ENCODE measurements around the gene IQSEC1. TPM values are rescaled to one million over a fixed set of nuclear protein-coding genes. Genes with fewer than 3 reads are reported as not detected.

Gene IQSEC1
- total and polyA plus RNA-seq, 2 experiments from 2014 or later: 8.0 to 51.9 TPM

DNA sequence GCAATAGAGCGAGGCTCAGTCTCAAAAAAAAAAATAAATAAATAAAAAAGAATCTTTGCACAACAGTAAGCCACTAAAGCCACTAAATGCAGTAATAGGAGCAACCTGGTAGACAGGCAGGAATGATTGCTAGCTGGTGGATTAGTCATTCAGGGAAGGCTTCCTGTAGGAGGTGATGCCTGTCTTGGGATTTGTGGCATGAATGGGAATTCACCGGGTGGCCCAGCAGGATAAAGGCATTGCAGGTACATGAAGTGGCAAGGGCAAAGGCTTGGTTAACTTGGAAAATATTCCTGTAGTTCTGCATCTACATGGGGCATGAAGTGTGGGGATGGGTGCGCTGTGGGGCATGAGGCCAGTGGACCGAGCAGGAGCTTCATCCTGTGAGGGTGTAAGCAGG is 94.5 kb downstream of the IQSEC1 start (continued):
- TF ChIP-seq, protein P1, sequence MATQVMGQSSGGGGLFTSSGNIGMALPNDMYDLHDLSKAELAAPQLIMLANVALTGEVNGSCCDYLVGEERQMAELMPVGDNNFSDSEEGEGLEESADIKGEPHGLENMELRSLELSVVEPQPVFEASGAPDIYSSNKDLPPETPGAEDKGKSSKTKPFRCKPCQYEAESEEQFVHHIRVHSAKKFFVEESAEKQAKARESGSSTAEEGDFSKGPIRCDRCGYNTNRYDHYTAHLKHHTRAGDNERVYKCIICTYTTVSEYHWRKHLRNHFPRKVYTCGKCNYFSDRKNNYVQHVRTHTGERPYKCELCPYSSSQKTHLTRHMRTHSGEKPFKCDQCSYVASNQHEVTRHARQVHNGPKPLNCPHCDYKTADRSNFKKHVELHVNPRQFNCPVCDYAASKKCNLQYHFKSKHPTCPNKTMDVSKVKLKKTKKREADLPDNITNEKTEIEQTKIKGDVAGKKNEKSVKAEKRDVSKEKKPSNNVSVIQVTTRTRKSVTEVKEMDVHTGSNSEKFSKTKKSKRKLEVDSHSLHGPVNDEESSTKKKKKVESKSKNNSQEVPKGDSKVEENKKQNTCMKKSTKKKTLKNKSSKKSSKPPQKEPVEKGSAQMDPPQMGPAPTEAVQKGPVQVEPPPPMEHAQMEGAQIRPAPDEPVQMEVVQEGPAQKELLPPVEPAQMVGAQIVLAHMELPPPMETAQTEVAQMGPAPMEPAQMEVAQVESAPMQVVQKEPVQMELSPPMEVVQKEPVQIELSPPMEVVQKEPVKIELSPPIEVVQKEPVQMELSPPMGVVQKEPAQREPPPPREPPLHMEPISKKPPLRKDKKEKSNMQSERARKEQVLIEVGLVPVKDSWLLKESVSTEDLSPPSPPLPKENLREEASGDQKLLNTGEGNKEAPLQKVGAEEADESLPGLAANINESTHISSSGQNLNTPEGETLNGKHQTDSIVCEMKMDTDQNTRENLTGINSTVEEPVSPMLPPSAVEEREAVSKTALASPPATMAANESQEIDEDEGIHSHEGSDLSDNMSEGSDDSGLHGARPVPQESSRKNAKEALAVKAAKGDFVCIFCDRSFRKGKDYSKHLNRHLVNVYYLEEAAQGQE (IDR thresholded peaks at IDR 0.05; ENCODE audit: unreplicated experiment): no peak

DNA sequence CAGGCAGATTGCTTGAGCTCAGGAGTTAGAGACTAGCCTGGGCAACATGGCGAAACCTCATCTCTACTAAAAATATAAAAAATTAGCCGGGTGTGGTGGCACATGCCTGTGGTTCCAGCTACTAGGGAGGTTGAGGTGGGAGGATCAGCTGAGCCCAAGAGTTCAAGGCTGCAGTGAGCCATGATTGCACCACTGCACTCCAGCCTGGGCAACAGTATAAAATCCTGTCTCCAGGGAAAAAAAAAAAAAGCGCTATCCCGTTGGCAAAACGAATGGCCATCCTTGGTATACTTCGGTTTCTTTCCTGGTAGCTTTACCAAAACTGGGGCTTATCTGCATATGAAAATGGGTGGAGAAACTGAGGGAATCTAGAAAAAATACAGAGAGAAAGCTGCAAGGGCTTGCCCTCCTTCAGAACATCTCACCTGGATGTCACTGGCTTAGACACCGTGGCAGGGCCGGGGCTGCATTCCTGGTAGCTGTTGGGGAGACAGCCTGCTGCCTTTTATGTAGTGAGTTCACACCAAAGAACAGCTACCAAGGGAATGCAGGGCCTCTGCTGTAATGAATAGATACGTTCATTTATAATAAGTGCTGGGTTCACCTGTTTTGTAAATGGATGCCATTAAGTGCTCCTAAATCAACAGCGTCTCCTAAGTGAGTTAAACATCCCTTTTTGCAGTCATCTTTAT is 96.0 kb downstream of the IQSEC1 start:
- peaks cover 6% of the 10 kb centered on the region for H3K27me3 Mint-ChIP-seq (ENCODE audit: insufficient read depth, low read depth, poor library complexity)
- DNase-seq (ENCODE audit: low spot score) (peak; percentile 32), ATAC-seq (peak; percentile 35)
- no peak overlapping the region for H3K4me3 ChIP-seq
- H3K79me2 ChIP-seq (replicated peaks; ENCODE audit: insufficient read depth): no peaks in the 10 kb centered on the region
- H3K4me1 Mint-ChIP-seq: peaks cover 44% of the 10 kb centered on the region
- H3K4me2 ChIP-seq: no peak overlapping the region
- H3K4me3 Mint-ChIP-seq: no peak overlapping the region
- H3F3A ChIP-seq (replicated peaks; ENCODE audit: low read depth): no peaks in the 10 kb centered on the region
- H3K27me3 ChIP-seq (ENCODE audit: insufficient read depth): no peaks in the 10 kb centered on the region
- no peak overlapping the region for H3K27ac ChIP-seq (ENCODE audit: low read depth)
- no peaks in the 10 kb centered on the region for H4K20me1 ChIP-seq (replicated peaks; ENCODE audit: insufficient read depth)
- H3K36me3 Mint-ChIP-seq (ENCODE audit: low read depth): no peaks in the 10 kb centered on the region
- H3K27ac Mint-ChIP-seq: peak overlapping the region; percentile 44; the same call in 1 of the 2 replicates
- no peaks in the 10 kb centered on the region for H3K36me3 ChIP-seq (ENCODE audit: insufficient read depth)
- no peak overlapping the region for H2AFZ ChIP-seq
- H3K9me3 Mint-ChIP-seq: no peaks in the 10 kb centered on the region
- peaks cover 29% of the 10 kb centered on the region for H3K4me1 ChIP-seq (ENCODE audit: insufficient read depth)
- H3K9me2 ChIP-seq (ENCODE audit: insufficient read depth): no peaks in the 10 kb centered on the region
- TF ChIP-seq NANOG (IDR thresholded peaks at IDR 0.05; ENCODE audit: borderline replicate concordance) (no peak), STAT1 (IDR thresholded peaks at IDR 0.05; ENCODE audit: unreplicated experiment) (no peak), POLR2AphosphoS5 (IDR thresholded peaks at IDR 0.05; ENCODE audit: low read depth) (no peak), EZH2phosphoT487 (IDR thresholded peaks at IDR 0.05; ENCODE audit: unreplicated experiment) (no peak), EZH2 (IDR thresholded peaks at IDR 0.05; ENCODE audit: low read depth, unreplicated experiment) (no peak)
- TF ChIP-seq, protein P2, sequence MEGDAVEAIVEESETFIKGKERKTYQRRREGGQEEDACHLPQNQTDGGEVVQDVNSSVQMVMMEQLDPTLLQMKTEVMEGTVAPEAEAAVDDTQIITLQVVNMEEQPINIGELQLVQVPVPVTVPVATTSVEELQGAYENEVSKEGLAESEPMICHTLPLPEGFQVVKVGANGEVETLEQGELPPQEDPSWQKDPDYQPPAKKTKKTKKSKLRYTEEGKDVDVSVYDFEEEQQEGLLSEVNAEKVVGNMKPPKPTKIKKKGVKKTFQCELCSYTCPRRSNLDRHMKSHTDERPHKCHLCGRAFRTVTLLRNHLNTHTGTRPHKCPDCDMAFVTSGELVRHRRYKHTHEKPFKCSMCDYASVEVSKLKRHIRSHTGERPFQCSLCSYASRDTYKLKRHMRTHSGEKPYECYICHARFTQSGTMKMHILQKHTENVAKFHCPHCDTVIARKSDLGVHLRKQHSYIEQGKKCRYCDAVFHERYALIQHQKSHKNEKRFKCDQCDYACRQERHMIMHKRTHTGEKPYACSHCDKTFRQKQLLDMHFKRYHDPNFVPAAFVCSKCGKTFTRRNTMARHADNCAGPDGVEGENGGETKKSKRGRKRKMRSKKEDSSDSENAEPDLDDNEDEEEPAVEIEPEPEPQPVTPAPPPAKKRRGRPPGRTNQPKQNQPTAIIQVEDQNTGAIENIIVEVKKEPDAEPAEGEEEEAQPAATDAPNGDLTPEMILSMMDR (conservative IDR thresholded peaks at IDR 0.05; ENCODE audit: low read depth in 2 of 2): no peak
- TF ChIP-seq, protein P1 (IDR thresholded peaks at IDR 0.05; ENCODE audit: unreplicated experiment): no peak
- TF ChIP-seq, protein P3, sequence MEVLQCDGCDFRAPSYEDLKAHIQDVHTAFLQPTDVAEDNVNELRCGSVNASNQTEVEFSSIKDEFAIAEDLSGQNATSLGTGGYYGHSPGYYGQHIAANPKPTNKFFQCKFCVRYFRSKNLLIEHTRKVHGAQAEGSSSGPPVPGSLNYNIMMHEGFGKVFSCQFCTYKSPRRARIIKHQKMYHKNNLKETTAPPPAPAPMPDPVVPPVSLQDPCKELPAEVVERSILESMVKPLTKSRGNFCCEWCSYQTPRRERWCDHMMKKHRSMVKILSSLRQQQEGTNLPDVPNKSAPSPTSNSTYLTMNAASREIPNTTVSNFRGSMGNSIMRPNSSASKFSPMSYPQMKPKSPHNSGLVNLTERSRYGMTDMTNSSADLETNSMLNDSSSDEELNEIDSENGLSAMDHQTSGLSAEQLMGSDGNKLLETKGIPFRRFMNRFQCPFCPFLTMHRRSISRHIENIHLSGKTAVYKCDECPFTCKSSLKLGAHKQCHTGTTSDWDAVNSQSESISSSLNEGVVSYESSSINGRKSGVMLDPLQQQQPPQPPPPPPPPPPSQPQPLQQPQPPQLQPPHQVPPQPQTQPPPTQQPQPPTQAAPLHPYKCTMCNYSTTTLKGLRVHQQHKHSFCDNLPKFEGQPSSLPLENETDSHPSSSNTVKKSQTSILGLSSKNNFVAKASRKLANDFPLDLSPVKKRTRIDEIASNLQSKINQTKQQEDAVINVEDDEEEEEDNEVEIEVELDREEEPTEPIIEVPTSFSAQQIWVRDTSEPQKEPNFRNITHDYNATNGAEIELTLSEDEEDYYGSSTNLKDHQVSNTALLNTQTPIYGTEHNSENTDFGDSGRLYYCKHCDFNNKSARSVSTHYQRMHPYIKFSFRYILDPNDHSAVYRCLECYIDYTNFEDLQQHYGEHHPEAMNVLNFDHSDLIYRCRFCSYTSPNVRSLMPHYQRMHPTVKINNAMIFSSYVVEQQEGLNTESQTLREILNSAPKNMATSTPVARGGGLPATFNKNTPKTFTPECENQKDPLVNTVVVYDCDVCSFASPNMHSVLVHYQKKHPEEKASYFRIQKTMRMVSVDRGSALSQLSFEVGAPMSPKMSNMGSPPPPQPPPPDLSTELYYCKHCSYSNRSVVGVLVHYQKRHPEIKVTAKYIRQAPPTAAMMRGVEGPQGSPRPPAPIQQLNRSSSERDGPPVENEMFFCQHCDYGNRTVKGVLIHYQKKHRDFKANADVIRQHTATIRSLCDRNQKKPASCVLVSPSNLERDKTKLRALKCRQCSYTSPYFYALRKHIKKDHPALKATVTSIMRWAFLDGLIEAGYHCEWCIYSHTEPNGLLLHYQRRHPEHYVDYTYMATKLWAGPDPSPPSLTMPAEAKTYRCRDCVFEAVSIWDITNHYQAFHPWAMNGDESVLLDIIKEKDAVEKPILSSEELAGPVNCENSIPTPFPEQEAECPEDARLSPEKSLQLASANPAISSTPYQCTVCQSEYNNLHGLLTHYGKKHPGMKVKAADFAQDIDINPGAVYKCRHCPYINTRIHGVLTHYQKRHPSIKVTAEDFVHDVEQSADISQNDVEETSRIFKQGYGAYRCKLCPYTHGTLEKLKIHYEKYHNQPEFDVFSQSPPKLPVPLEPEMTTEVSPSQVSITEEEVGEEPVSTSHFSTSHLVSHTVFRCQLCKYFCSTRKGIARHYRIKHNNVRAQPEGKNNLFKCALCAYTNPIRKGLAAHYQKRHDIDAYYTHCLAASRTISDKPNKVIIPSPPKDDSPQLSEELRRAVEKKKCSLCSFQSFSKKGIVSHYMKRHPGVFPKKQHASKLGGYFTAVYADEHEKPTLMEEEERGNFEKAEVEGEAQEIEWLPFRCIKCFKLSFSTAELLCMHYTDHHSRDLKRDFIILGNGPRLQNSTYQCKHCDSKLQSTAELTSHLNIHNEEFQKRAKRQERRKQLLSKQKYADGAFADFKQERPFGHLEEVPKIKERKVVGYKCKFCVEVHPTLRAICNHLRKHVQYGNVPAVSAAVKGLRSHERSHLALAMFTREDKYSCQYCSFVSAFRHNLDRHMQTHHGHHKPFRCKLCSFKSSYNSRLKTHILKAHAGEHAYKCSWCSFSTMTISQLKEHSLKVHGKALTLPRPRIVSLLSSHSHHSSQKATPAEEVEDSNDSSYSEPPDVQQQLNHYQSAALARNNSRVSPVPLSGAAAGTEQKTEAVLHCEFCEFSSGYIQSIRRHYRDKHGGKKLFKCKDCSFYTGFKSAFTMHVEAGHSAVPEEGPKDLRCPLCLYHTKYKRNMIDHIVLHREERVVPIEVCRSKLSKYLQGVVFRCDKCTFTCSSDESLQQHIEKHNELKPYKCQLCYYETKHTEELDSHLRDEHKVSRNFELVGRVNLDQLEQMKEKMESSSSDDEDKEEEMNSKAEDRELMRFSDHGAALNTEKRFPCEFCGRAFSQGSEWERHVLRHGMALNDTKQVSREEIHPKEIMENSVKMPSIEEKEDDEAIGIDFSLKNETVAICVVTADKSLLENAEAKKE (CRISPR knock-in tag; IDR thresholded peaks at IDR 0.05): no peak
